Ascending aorta (tissue), 2 donors: ENCODE results near the gene HTT-AS. TPM values are rescaled to one million over a fixed set of nuclear protein-coding genes. Genes with fewer than 3 reads are reported as not detected.

Source experiments
- DNase-seq, 2 donors: peaks; one replicate each; pipeline ENCODE4 v3.0.0-alpha.2; 2019; ENCODE audit warnings: low spot score in 2 of 2
- H3K27ac ChIP-seq, 2 donors: fragments of 200-600 bp; sonication (generic); one replicate each; pipeline ENCODE4 v1.5.1; 2016 to 2017; ENCODE audit warnings: mild to moderate bottlenecking in 1 of 2
- H3K27me3 ChIP-seq: fragments of 200-600 bp; sonication (generic); one replicate; pipeline ENCODE4 v1.5.1; 2017
- H3K36me3 ChIP-seq, 2 donors: fragments of 200-600 bp; sonication (generic); one replicate each; pipeline ENCODE4 v1.5.1; 2016
- H3K4me1 ChIP-seq, 2 donors: fragments of 200-600 bp; sonication (generic); one replicate each; pipeline ENCODE4 v1.5.1; 2016 to 2017; ENCODE audit warnings: mild to moderate bottlenecking in 1 of 2
- H3K4me3 ChIP-seq, 2 donors: fragments of 200-600 bp; sonication (generic); one replicate each; pipeline ENCODE4 v1.5.1; 2016 to 2017; ENCODE audit warnings: mild to moderate bottlenecking in 1 of 2
- H3K9me3 ChIP-seq, 2 donors: fragments of 200-600 bp; sonication (generic); one replicate each; pipeline ENCODE4 v1.5.1; 2016
- CTCF ChIP-seq, 3 experiments: fragments of 200-600 bp in 2 of 3; fragments of 450-650 bp in 1 of 3; sonication (generic) in 2 of 3; IDR thresholded peaks; one replicate each; pipeline ENCODE4 v1.5.1; 2016 to 2019; ENCODE audit warnings: antibody characterized with exemption in 3 of 3, mild to moderate bottlenecking in 1 of 3, moderate library complexity in 1 of 3
- intact Hi-C: fragments of 100-400 bp; cut with DNase I; formaldehyde crosslinking; loops from one replicate; pipeline ENCODE4 v1.15.1; 2023
- total RNA-seq: library from RNA; depleted of rRNA; stranded (reverse); fragments of >200 nt; gene quantifications from one replicate; pipeline ENCODE4 v1.1.0, GENCODE V29; 2016

The HTT-AS gene
- total RNA-seq, 1 donor from 2014 or later: not detected

GRCh38 chr4:3077796-3078195 is 3.5 kb upstream of the HTT-AS start:
- intact Hi-C loops: loop anchor here (10.0 kb wide), 2 partner anchors 663 to 1223 kb away; partner anchors contain the start of genes CFAP99, LETM1 and ZFYVE28

DNA sequence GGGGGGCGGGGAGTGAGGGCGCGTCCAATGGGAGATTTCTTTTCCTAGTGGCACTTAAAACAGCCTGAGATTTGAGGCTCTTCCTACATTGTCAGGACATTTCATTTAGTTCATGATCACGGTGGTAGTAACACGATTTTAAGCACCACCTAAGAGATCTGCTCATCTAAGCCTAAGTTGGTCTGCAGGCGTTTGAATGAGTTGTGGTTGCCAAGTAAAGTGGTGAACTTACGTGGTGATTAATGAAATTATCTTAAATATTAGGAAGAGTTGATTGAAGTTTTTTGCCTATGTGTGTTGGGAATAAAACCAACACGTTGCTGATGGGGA is 1.3 kb upstream of the HTT-AS start:
- H3K4me1 ChIP-seq: peaks cover 12 to 14% of the 10 kb centered on the region in 2 donors
- peak overlapping the region; percentile 95 to 99 for H3K4me3 ChIP-seq
- intact Hi-C loops: loop anchor here (2.0 to 10.0 kb wide), 3 partner anchors 141 to 1221 kb away; partner anchors contain the start of genes CFAP99, LETM1 and ZFYVE28

More at GRCh38 chr4:3077796-3078195, 3.5 kb upstream of the HTT-AS start:
- Histone ChIP-seq H3K27ac (no peak overlapping the region), H3K4me1 (peaks cover 12 to 14% of the 10 kb centered on the region in 2 donors), H3K4me3 (no peak overlapping the region), H3K27me3 (no peaks in the 10 kb centered on the region), H3K36me3 (no peaks in the 10 kb centered on the region), H3K9me3 (no peaks in the 10 kb centered on the region)
- no peak for DNase-seq
- TF ChIP-seq CTCF (IDR thresholded peaks at IDR 0.05): no peak

GRCh38 chr4:3074846-3075651 is 711 bp upstream of the HTT-AS start:
- DNase-seq: peak; percentile 39 to 79
- Histone ChIP-seq H3K36me3 (no peaks in the 10 kb centered on the region), H3K27me3 (no peaks in the 10 kb centered on the region), H3K4me3 (peak overlapping the region; percentile 95 to 99), H3K9me3 (no peaks in the 10 kb centered on the region), H3K27ac (peak overlapping the region; percentile 86 to 98), H3K4me1 (peaks cover 12 to 14% of the 10 kb centered on the region in 2 donors)
- TF ChIP-seq CTCF (IDR thresholded peaks at IDR 0.05): no peak
- intact Hi-C loops: loop anchor here (1.0 to 10.0 kb wide), 9 partner anchors 112 to 1220 kb away; partner anchors contain the start of genes CFAP99, FAM193A, GRK4 and HAUS3

More for the DNA sequence above, 1.3 kb upstream of the HTT-AS start:
- H3K27me3 ChIP-seq: no peaks in the 10 kb centered on the region
- DNase-seq: no peak
- no peaks in the 10 kb centered on the region for H3K36me3 ChIP-seq
- H3K9me3 ChIP-seq: no peaks in the 10 kb centered on the region
- peak overlapping the region in 1 of 2 donors; percentile 98 for H3K27ac ChIP-seq
- no peak for TF ChIP-seq CTCF (IDR thresholded peaks at IDR 0.05)

GRCh38 chr4:3073158-3074077 is 920 bp downstream of the HTT-AS start:
- no peak for DNase-seq

More at GRCh38 chr4:3073158-3074077, 920 bp downstream of the HTT-AS start:
- TF ChIP-seq CTCF (IDR thresholded peaks at IDR 0.05): peak in 1 of 3 experiments; percentile 25
- intact Hi-C loops: loop anchor here (1.0 to 10.0 kb wide), 9 partner anchors 110 to 1219 kb away; partner anchors contain the start of genes CFAP99, FAM193A, GRK4 and HAUS3
- Histone ChIP-seq H3K36me3 (no peaks in the 10 kb centered on the region), H3K27ac (peak overlapping the region; percentile 26 to 72), H3K4me1 (peaks cover 12 to 14% of the 10 kb centered on the region in 2 donors), H3K27me3 (no peaks in the 10 kb centered on the region), H3K9me3 (no peaks in the 10 kb centered on the region), H3K4me3 (peak overlapping the region; percentile 57 to 99)
